ENCODE data around the gene PELI1. TPM values are rescaled to one million over a fixed set of nuclear protein-coding genes. Genes with fewer than 3 reads are reported as not detected.

The PELI1 gene
- total and polyA plus RNA-seq, 2 donors (not counting 3 experiments of a cell fraction or from before 2014, with no cell fraction given) = 14.2 to 30.9 TPM

- Histone ChIP-seq H3K27me3 (ENCODE audit: control insufficient read depth in 2 of 2, insufficient read depth in 2 of 2, low read length in 2 of 2) (no peaks in the 10 kb centered on the region), H3K9me3 (replicated peaks; ENCODE audit: control insufficient read depth, insufficient read depth, low read length) (no peaks in the 10 kb centered on the region), H3K4me3 (replicated peaks in 1 of 3; ENCODE audit: insufficient read depth in 1 of 3, low read depth in 1 of 3, low read length in 3 of 3) (no peak overlapping the region), H3K36me3 (ENCODE audit: control insufficient read depth in 2 of 2, extremely low read depth in 1 of 2, insufficient read depth in 2 of 2, low read length in 2 of 2) (peaks cover 0 to 2% of the 10 kb centered on the region in 2 experiments), H3K79me2 (ENCODE audit: control insufficient read depth, insufficient read depth, low read length) (peaks cover 72% of the 10 kb centered on the region), H3K27ac (ENCODE audit: insufficient read depth, low read depth, low read length) (no peak overlapping the region), H4K20me1 (replicated peaks; ENCODE audit: control insufficient read depth, extremely low read depth, insufficient read depth, low read length) (no peaks in the 10 kb centered on the region), H3K9ac (replicated peaks; ENCODE audit: extremely low read depth, insufficient read depth, low read length) (no peak overlapping the region), H2AFZ (ENCODE audit: low read depth, low read length) (no peak overlapping the region), H3K9me1 (replicated peaks; ENCODE audit: control insufficient read depth, extremely low read depth, insufficient read depth, low read length) (no peaks in the 10 kb centered on the region), H3K4me1 (ENCODE audit: control insufficient read depth, extremely low read depth, insufficient read depth, low read length) (peaks cover 35% of the 10 kb centered on the region), H3K4me2 (ENCODE audit: insufficient read depth, low read length) (no peak overlapping the region)
- FAIRE-seq = no peak
- dilution Hi-C loops (cut with MboI; ENCODE audit: extremely low pct_ligation_motif_present, low sequenced_read_pairs) = no loop called here
- DNase-seq (ENCODE audit: low read depth, low spot score) = no peak
- POLR2A ChIA-PET = no interaction called here
- intact Hi-C loops (cut with micrococcal nuclease) = loop anchor here (5.0 kb wide), 1 partner anchor 60 kb away; no protein-coding TSS in a partner anchor
- CTCF ChIA-PET = interaction anchor here (1.1 to 1.6 kb wide), 3 partner anchors 12 to 62 kb away, joined by 3 to 5 read pairs (median 4); no protein-coding TSS in a partner anchor
- TF ChIP-seq EZH2 (IDR thresholded peaks at IDR 0.05; ENCODE audit: borderline replicate concordance, low read depth, low read length, severe bottlenecking) (no peak), POLR2AphosphoS5 (IDR thresholded peaks at IDR 0.05; ENCODE audit: insufficient read depth, low read depth, low read length) (no peak), MYC (IDR thresholded peaks at IDR 0.05; ENCODE audit: low read depth, low read length) (no peak)
- TF ChIP-seq, protein P1, sequence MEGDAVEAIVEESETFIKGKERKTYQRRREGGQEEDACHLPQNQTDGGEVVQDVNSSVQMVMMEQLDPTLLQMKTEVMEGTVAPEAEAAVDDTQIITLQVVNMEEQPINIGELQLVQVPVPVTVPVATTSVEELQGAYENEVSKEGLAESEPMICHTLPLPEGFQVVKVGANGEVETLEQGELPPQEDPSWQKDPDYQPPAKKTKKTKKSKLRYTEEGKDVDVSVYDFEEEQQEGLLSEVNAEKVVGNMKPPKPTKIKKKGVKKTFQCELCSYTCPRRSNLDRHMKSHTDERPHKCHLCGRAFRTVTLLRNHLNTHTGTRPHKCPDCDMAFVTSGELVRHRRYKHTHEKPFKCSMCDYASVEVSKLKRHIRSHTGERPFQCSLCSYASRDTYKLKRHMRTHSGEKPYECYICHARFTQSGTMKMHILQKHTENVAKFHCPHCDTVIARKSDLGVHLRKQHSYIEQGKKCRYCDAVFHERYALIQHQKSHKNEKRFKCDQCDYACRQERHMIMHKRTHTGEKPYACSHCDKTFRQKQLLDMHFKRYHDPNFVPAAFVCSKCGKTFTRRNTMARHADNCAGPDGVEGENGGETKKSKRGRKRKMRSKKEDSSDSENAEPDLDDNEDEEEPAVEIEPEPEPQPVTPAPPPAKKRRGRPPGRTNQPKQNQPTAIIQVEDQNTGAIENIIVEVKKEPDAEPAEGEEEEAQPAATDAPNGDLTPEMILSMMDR (IDR thresholded peaks at IDR 0.05; ENCODE audit: extremely low read depth in 1 of 2, insufficient read depth in 1 of 2, low read depth in 1 of 2, low read length in 2 of 2) = no peak
- no TSS peak for BruUV-seq (replicated peaks)
Observed at GRCh38 chr2:64112016-64112415, 32.2 kb downstream of the PELI1 start.

DNA sequence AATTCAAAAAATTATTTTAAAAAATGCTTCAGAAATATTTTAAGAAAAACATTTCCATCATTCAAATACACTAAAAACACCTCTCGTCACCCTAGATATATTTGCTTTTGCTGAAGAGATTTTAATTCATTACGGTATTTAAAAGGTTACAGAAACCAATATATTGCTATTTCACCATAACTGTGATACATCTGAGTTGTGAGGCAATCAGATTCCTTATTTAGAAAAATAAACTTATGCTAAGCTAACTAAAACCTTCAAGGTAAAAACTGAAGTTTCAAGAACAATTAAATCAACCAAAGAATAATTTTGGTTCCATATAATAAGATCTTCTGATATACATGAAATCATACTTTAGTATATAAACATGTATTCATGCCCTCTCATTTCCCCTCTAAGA, 32.8 kb downstream of the PELI1 start:
- H3K4me1 ChIP-seq (ENCODE audit: control insufficient read depth, extremely low read depth, insufficient read depth, low read length) = peaks cover 33% of the 10 kb centered on the region
- no peak for DNase-seq (ENCODE audit: low read depth, low spot score)
- no peak for FAIRE-seq
- H3K4me3 ChIP-seq (replicated peaks in 1 of 3; ENCODE audit: insufficient read depth in 1 of 3, low read depth in 1 of 3, low read length in 3 of 3) = no peak overlapping the region
- no peaks in the 10 kb centered on the region for H4K20me1 ChIP-seq (replicated peaks; ENCODE audit: control insufficient read depth, extremely low read depth, insufficient read depth, low read length)
- intact Hi-C loops (cut with micrococcal nuclease) (loop anchor here (5.0 kb wide), 1 partner anchor 59 kb away; no protein-coding TSS in a partner anchor), dilution Hi-C loops (cut with MboI; ENCODE audit: extremely low pct_ligation_motif_present, low sequenced_read_pairs) (no loop called here)
- CTCF ChIA-PET = interaction anchor here (1.1 to 1.6 kb wide), 3 partner anchors 13 to 62 kb away, joined by 3 to 5 read pairs (median 4); no protein-coding TSS in a partner anchor
- TF ChIP-seq, protein P2, sequence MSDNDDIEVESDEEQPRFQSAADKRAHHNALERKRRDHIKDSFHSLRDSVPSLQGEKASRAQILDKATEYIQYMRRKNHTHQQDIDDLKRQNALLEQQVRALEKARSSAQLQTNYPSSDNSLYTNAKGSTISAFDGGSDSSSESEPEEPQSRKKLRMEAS (IDR thresholded peaks at IDR 0.05; ENCODE audit: insufficient read depth, insufficient read length) = no peak
- TF ChIP-seq, protein P1 (IDR thresholded peaks at IDR 0.05; ENCODE audit: extremely low read depth in 1 of 2, insufficient read depth in 1 of 2, low read depth in 1 of 2, low read length in 2 of 2) = no peak
- TF ChIP-seq POLR2A (IDR thresholded peaks at IDR 0.05; ENCODE audit: low read depth, low read length) = no peak
- TF ChIP-seq FOS (IDR thresholded peaks at IDR 0.05; ENCODE audit: borderline replicate concordance, insufficient read depth, low read length) = no peak
- no peak for TF ChIP-seq JUN (IDR thresholded peaks at IDR 0.05; ENCODE audit: borderline replicate concordance, insufficient read depth, insufficient read length, low read depth)
- POLR2A ChIA-PET = no interaction called here
- H3K79me2 ChIP-seq (ENCODE audit: control insufficient read depth, insufficient read depth, low read length) = peaks cover 71% of the 10 kb centered on the region
- no peaks in the 10 kb centered on the region for H3K9me3 ChIP-seq (replicated peaks; ENCODE audit: control insufficient read depth, insufficient read depth, low read length)
- no peak overlapping the region for H2AFZ ChIP-seq (ENCODE audit: low read depth, low read length)
- H3K4me2 ChIP-seq (ENCODE audit: insufficient read depth, low read length) = no peak overlapping the region
- H3K36me3 ChIP-seq (ENCODE audit: control insufficient read depth in 2 of 2, extremely low read depth in 1 of 2, insufficient read depth in 2 of 2, low read length in 2 of 2) = peaks cover 0 to 4% of the 10 kb centered on the region in 2 experiments
- no peaks in the 10 kb centered on the region for H3K27me3 ChIP-seq (ENCODE audit: control insufficient read depth in 2 of 2, insufficient read depth in 2 of 2, low read length in 2 of 2)
- H3K9me1 ChIP-seq (replicated peaks; ENCODE audit: control insufficient read depth, extremely low read depth, insufficient read depth, low read length) = no peaks in the 10 kb centered on the region
- BruUV-seq (replicated peaks) = no TSS peak
- no peak overlapping the region for H3K9ac ChIP-seq (replicated peaks; ENCODE audit: extremely low read depth, insufficient read depth, low read length)
- H3K27ac ChIP-seq (ENCODE audit: insufficient read depth, low read depth, low read length) = no peak overlapping the region
